Prostate gland (tissue), 2 donors: ENCODE measurements around the gene EVX1.

ENCODE experiments used
- CTCF ChIP-seq, 4 experiments: fragments of 200-600 bp in 2 of 4; fragments of 450-650 bp in 2 of 4; sonication (generic) in 2 of 4; IDR thresholded peaks; 1 replicate in 3 of 4; 2 replicates in 1 of 4; pipeline ENCODE4 v1.5.1; 2016 to 2019; ENCODE audit warnings: antibody characterized with exemption in 4 of 4, mild to moderate bottlenecking in 2 of 4, moderate library complexity in 2 of 4
- POLR2A ChIP-seq: fragments of 450-650 bp; IDR thresholded peaks from one replicate; pipeline ENCODE4 v1.6.1; 2016; ENCODE audit warnings: antibody characterized with exemption, mild to moderate bottlenecking
- POLR2AphosphoS5 ChIP-seq: sonication (generic); formaldehyde crosslinking; IDR thresholded peaks from one replicate; pipeline ENCODE4 v1.6.1; 2017; ENCODE audit warnings: antibody characterized with exemption

- TF ChIP-seq POLR2AphosphoS5: no peak
- no peak for TF ChIP-seq CTCF (IDR thresholded peaks at IDR 0.05)
- TF ChIP-seq POLR2A: no peak
These were observed 28.2 kb upstream of the EVX1 start for GRCh38 chr7:27214239-27214950.
